Esophagus muscularis mucosa (tissue), 4 donors: ENCODE results near the gene MTUS2.

Experiments
- CTCF ChIP-seq, 3 experiments: fragments of 200-600 bp in 2 of 3; fragments of 450-650 bp in 1 of 3; sonication (generic) in 2 of 3; IDR thresholded peaks; one replicate each; pipeline ENCODE4 v1.5.1; 2017 to 2019; ENCODE audit warnings: antibody characterized with exemption in 3 of 3, mild to moderate bottlenecking in 2 of 3, moderate library complexity in 1 of 3
- EP300 ChIP-seq: sonication (generic); formaldehyde crosslinking; IDR thresholded peaks from one replicate; pipeline ENCODE4 v1.6.1; 2017; ENCODE audit warnings: antibody characterized with exemption
- POLR2A ChIP-seq: fragments of 450-650 bp; IDR thresholded peaks from one replicate; pipeline ENCODE4 v1.6.1; 2017; ENCODE audit warnings: antibody characterized with exemption, moderate library complexity, mild to moderate bottlenecking, low read depth
- POLR2AphosphoS5 ChIP-seq, 2 donors: sonication (generic); formaldehyde crosslinking; IDR thresholded peaks; one replicate each; pipeline ENCODE4 v1.6.1; 2017; ENCODE audit warnings: antibody characterized with exemption in 2 of 2

- no peak for TF ChIP-seq POLR2A
- no peak for TF ChIP-seq CTCF (IDR thresholded peaks at IDR 0.05)
- TF ChIP-seq POLR2AphosphoS5 (IDR thresholded peaks at IDR 0.05) = no peak
- no peak for TF ChIP-seq EP300
Measured at GRCh38 chr13:28984326-28984725, 164.2 kb downstream of the MTUS2 start.
